Measurements from ENCODE around the gene HOXB8.
A peak's percentile ranks its signal among the peaks of the same experiment; 100 is the strongest.

Gene HOXB8

DNA sequence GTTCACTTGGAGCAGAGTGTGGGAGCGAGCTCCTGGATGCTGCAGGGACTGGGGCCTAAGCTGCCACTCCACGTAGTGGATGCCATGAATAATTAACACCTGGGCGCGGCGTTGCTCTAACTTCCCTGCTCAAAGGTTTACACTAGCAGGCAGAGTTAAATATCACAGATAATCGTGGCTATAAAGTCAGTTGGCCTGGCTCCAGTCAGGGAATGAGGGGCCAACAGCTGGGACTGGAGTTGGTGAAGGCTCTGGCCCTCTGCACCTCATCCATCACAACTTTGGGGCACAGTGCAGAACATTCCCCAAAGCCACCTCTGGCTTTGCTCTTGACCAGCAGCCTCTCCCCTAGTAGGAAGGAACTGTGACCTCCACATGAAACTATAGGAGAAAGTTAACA, 47.9 kb downstream of the HOXB8 start:
- no peak for DNase-seq (ENCODE audit: low read depth)
- no peak overlapping the region for H3K4me3 ChIP-seq (ENCODE audit: control insufficient read depth, low read depth, low read length)
- TF ChIP-seq CTCF (conservative IDR thresholded peaks at IDR 0.05; ENCODE audit: control insufficient read depth, insufficient read depth, low read depth, low read length): no peak

DNA sequence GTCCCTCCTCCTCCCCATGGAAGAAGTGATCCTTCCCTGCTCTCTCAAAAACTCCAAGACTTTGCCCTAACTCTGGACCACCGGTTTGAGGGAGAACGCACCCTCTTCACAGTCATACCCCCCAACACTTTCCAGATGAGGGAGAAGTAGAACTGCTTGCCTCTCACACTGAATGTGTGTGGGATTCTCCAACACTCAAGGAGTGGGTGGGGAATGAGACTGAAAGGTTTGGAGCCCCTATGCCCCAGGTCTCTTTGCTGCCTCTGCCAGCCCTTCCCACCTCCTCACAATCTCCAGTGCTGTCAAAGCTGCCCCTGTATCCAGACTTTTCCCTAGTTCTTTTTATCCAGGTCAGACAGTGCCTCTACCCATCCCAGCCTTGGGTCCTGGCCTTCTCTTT, 48.4 kb downstream of the HOXB8 start:
- H3K4me3 ChIP-seq (ENCODE audit: control insufficient read depth, low read depth, low read length): no peak overlapping the region
- no peak for TF ChIP-seq CTCF (conservative IDR thresholded peaks at IDR 0.05; ENCODE audit: control insufficient read depth, insufficient read depth, low read depth, low read length)
- DNase-seq (ENCODE audit: low read depth): no peak

- TF ChIP-seq CTCF (conservative IDR thresholded peaks at IDR 0.05; ENCODE audit: control insufficient read depth, insufficient read depth, low read depth, low read length): no peak
- no peak overlapping the region for H3K4me3 ChIP-seq (ENCODE audit: control insufficient read depth, low read depth, low read length)
- no peak for DNase-seq (ENCODE audit: low read depth)
Measured at GRCh38 chr17:48565925-48566710, 49.0 kb downstream of the HOXB8 start.

- no peak for TF ChIP-seq CTCF (conservative IDR thresholded peaks at IDR 0.05; ENCODE audit: control insufficient read depth, insufficient read depth, low read depth, low read length)
- H3K4me3 ChIP-seq (ENCODE audit: control insufficient read depth, low read depth, low read length): peak overlapping the region; percentile 55
- no peak for DNase-seq (ENCODE audit: low read depth)
Measured at GRCh38 chr17:48565022-48565554, 50.0 kb downstream of the HOXB8 start.

DNA sequence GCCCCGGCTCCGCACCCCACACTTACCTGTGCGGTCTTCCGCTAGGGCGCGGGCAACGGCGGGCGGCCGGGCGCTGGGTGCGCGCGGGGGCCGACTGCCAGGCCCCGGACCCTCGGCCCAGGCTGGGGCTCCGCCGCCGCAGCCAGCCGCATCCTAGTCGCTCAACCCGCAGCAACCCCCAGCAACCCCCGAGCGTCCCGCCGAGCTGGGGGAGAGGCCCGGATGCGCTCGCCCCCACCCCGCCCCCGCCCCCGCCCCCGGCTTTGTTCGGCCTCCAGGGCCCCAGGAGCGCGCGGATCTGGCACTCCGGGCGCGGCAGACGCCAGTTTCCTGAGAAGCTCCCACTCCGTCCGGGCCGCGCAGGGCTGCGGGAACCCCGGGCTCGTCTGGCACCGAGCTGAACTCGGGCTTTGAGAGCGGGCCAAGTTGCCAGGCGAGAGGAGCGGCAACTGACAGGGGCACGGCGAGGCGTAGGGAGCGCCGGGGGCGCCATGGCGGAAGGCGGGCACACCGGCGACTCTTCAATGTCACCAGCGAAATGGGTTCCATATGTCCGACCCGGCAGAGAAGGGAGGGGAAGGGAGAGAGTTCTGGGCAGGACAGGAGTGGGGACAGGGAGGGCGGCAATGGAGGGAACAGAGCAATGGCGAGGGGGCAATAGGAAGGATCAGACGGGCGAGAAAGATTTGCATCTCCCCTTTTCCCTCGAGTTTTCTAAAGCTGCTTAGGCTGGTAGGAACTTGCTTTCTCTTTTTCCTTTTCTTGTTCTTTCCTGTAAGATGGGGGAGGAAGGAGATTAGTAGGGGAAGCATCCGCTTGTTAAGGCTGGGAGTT, 50.7 kb downstream of the HOXB8 start:
- H3K4me3 ChIP-seq (ENCODE audit: control insufficient read depth, low read depth, low read length): peak overlapping the region; percentile 55
- DNase-seq (ENCODE audit: low read depth): no peak
- no peak for TF ChIP-seq CTCF (conservative IDR thresholded peaks at IDR 0.05; ENCODE audit: control insufficient read depth, insufficient read depth, low read depth, low read length)

- no peak for DNase-seq (ENCODE audit: low read depth)
- H3K4me3 ChIP-seq (ENCODE audit: control insufficient read depth, low read depth, low read length): peak overlapping the region; percentile 35
- TF ChIP-seq CTCF (conservative IDR thresholded peaks at IDR 0.05; ENCODE audit: control insufficient read depth, insufficient read depth, low read depth, low read length): no peak
Measured at GRCh38 chr17:48563867-48564187, 51.3 kb downstream of the HOXB8 start.

Measured in fibroblast of mammary gland (primary cell).